Astrocyte (in vitro differentiated cells and primary cell): ENCODE results near the gene KIAA1210. TPM values are rescaled to one million over a fixed set of nuclear protein-coding genes. Genes with fewer than 3 reads are reported as not detected.

Experiments used
- DNase-seq: peaks from one replicate; pipeline ENCODE4 v3.0.0-alpha.2; 2010; ENCODE audit warnings: low read depth
- FAIRE-seq: peaks from 2 replicates; lab custom pipeline; 2011; peaks lifted over from hg19 to GRCh38; lab: Jason Lieb, UNC
- H2AFZ ChIP-seq: 2 replicates; pipeline ENCODE4 v1.6.0; 2012; ENCODE audit warnings: low read depth, low read length, inconsistent platforms
- H3K27ac ChIP-seq: 2 replicates; pipeline ENCODE4 v1.5.1; 2011; ENCODE audit warnings: low read depth, low read length, inconsistent platforms
- H3K27me3 ChIP-seq: 2 replicates; pipeline ENCODE4 v1.6.0; 2011; ENCODE audit warnings: low read length, inconsistent platforms; ENCODE audit not compliant: insufficient read depth
- H3K36me3 ChIP-seq: 2 replicates; pipeline ENCODE4 v1.5.1; 2011; ENCODE audit warnings: low read length, inconsistent platforms; ENCODE audit not compliant: insufficient read depth
- H3K4me1 ChIP-seq: 2 replicates; pipeline ENCODE4 v1.5.1; 2011; ENCODE audit warnings: low read length, inconsistent platforms; ENCODE audit not compliant: insufficient read depth
- H3K4me2 ChIP-seq: 2 replicates; pipeline ENCODE4 v1.6.0; 2012; ENCODE audit warnings: low read length, inconsistent platforms
- H3K4me3 ChIP-seq: 2 replicates; pipeline ENCODE4 v1.5.1; 2011; ENCODE audit warnings: low read depth, mild to moderate bottlenecking, low read length, inconsistent platforms; ENCODE audit not compliant: insufficient read depth
- H3K79me2 ChIP-seq: 2 replicates; pipeline ENCODE4 v1.6.0; 2012; ENCODE audit warnings: mild to moderate bottlenecking, low read length, inconsistent platforms; ENCODE audit not compliant: insufficient read depth
- H3K9ac ChIP-seq: 2 replicates; pipeline ENCODE4 v1.6.0; 2012; ENCODE audit warnings: mild to moderate bottlenecking, low read length, inconsistent platforms
- H3K9me3 ChIP-seq: 2 replicates; pipeline ENCODE4 v1.5.1; 2012; ENCODE audit warnings: low read depth, mild to moderate bottlenecking, low read length, inconsistent platforms; ENCODE audit not compliant: insufficient read depth
- H4K20me1 ChIP-seq: 2 replicates; pipeline ENCODE4 v1.6.0; 2012; ENCODE audit warnings: low read length, inconsistent platforms; ENCODE audit not compliant: insufficient read depth
- H3K27ac Mint-ChIP-seq: one replicate; pipeline ENCODE4 v1.8.0; 2021; ENCODE audit warnings: mild to moderate bottlenecking, mixed read lengths; ENCODE audit not compliant: unreplicated experiment
- H3K27me3 Mint-ChIP-seq: one replicate; pipeline ENCODE4 v1.8.0; 2021; ENCODE audit warnings: low read depth, mixed read lengths; ENCODE audit not compliant: unreplicated experiment
- H3K36me3 Mint-ChIP-seq: one replicate; pipeline ENCODE4 v1.8.0; 2021; ENCODE audit warnings: low read depth, mixed read lengths; ENCODE audit not compliant: unreplicated experiment
- H3K4me1 Mint-ChIP-seq: one replicate; pipeline ENCODE4 v1.8.0; 2021; ENCODE audit warnings: low read depth, mixed read lengths; ENCODE audit not compliant: unreplicated experiment
- H3K4me3 Mint-ChIP-seq: one replicate; pipeline ENCODE4 v1.8.0; 2021; ENCODE audit warnings: mild to moderate bottlenecking, moderate library complexity, mixed read lengths; ENCODE audit not compliant: unreplicated experiment
- H3K9me3 Mint-ChIP-seq: one replicate; pipeline ENCODE4 v1.8.0; 2021; ENCODE audit warnings: mild to moderate bottlenecking, mixed read lengths; ENCODE audit not compliant: unreplicated experiment
- EZH2 ChIP-seq: IDR thresholded peaks from 2 replicates; pipeline ENCODE4 v1.6.1; 2012; ENCODE audit warnings: mild to moderate bottlenecking, low read length, inconsistent platforms; ENCODE audit not compliant: insufficient read depth
- total RNA-seq: library from RNA; stranded (reverse); gene quantifications from 2 replicates; pipeline ENCODE4 v1.2.1, GENCODE V29; 2021
- TF ChIP-seq, protein P1 (sequence below): IDR thresholded peaks from 2 replicates; pipeline ENCODE4 v1.5.1; 2011; ENCODE audit warnings: low read depth, mild to moderate bottlenecking, inconsistent platforms, low read length, moderate library complexity; ENCODE audit not compliant: insufficient read depth

The KIAA1210 gene
- total RNA-seq, 1 donor from 2014 or later = not detected

DNA sequence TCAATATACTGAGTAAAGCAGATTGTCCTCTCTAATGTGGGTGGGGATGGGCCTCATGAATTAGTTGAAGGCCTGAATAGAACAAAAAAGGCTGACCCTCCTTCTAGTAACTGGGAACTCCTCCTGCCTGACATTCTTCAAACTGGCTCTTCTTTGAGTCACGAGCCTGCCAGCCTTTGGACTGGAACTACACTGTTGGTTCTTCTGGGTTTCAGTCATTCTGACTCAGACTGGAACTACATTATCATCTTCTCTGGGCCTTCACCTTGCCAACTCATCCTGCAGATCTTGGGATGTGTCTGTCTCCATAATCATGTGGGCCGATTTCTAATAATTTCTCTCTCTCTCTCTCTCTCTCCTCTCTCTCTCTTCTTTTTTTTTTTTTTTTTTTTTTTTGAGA, 81.7 kb downstream of the KIAA1210 start:
- no peak overlapping the region for H3K4me2 ChIP-seq
- Mint-ChIP-seq H3K36me3 (no peaks in the 10 kb centered on the region), H3K4me3 (no peak overlapping the region), H3K27ac (no peak overlapping the region), H3K4me1 (peaks cover 8% of the 10 kb centered on the region), H3K27me3 (no peaks in the 10 kb centered on the region), H3K9me3 (peaks cover 2% of the 10 kb centered on the region)
- DNase-seq (no peak), FAIRE-seq (no peak)
- H2AFZ ChIP-seq = no peak overlapping the region
- no peaks in the 10 kb centered on the region for H3K79me2 ChIP-seq
- H3K9me3 ChIP-seq = no peaks in the 10 kb centered on the region
- H4K20me1 ChIP-seq = no peaks in the 10 kb centered on the region
- no peaks in the 10 kb centered on the region for H3K27me3 ChIP-seq
- H3K36me3 ChIP-seq = no peaks in the 10 kb centered on the region
- TF ChIP-seq EZH2 = no peak
- TF ChIP-seq, protein P1, sequence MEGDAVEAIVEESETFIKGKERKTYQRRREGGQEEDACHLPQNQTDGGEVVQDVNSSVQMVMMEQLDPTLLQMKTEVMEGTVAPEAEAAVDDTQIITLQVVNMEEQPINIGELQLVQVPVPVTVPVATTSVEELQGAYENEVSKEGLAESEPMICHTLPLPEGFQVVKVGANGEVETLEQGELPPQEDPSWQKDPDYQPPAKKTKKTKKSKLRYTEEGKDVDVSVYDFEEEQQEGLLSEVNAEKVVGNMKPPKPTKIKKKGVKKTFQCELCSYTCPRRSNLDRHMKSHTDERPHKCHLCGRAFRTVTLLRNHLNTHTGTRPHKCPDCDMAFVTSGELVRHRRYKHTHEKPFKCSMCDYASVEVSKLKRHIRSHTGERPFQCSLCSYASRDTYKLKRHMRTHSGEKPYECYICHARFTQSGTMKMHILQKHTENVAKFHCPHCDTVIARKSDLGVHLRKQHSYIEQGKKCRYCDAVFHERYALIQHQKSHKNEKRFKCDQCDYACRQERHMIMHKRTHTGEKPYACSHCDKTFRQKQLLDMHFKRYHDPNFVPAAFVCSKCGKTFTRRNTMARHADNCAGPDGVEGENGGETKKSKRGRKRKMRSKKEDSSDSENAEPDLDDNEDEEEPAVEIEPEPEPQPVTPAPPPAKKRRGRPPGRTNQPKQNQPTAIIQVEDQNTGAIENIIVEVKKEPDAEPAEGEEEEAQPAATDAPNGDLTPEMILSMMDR = no peak
- H3K4me1 ChIP-seq = peaks cover 6% of the 10 kb centered on the region
- H3K9ac ChIP-seq = no peak overlapping the region
- no peak overlapping the region for H3K4me3 ChIP-seq
- no peak overlapping the region for H3K27ac ChIP-seq

DNA sequence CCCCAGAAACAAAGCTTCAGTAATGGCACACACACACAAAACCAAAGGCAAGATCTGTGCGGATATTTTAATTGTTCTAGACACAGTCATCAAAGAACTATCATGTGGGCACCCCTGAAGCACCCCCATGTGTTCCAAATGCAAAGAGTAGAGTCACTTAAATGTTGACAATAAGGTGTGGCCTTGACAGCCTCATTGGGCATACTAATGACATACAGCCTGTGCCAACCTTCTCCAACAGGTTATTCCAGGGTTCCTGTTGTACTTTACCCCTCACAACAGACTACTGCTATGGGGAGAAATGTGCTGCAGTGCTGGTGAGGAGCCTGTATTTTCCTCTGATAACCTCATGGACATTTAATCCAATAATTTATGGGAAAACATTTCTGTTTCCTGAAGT, 84.6 kb downstream of the KIAA1210 start:
- peaks cover 10% of the 10 kb centered on the region for H3K4me1 Mint-ChIP-seq
- H3K36me3 Mint-ChIP-seq = no peaks in the 10 kb centered on the region
- TF ChIP-seq EZH2 = no peak
- TF ChIP-seq, protein P1 = no peak
- DNase-seq (no peak), FAIRE-seq (no peak)
- Histone ChIP-seq H3K4me1 (peaks cover 11% of the 10 kb centered on the region), H3K4me3 (no peak overlapping the region), H3K27me3 (no peaks in the 10 kb centered on the region), H3K79me2 (no peaks in the 10 kb centered on the region), H3K4me2 (no peak overlapping the region), H3K9me3 (no peaks in the 10 kb centered on the region), H3K9ac (no peak overlapping the region), H2AFZ (no peak overlapping the region), H3K36me3 (no peaks in the 10 kb centered on the region), H4K20me1 (no peaks in the 10 kb centered on the region), H3K27ac (no peak overlapping the region)
- no peaks in the 10 kb centered on the region for H3K27me3 Mint-ChIP-seq
- H3K9me3 Mint-ChIP-seq = no peaks in the 10 kb centered on the region
- no peak overlapping the region for H3K4me3 Mint-ChIP-seq
- H3K27ac Mint-ChIP-seq = no peak overlapping the region

DNA sequence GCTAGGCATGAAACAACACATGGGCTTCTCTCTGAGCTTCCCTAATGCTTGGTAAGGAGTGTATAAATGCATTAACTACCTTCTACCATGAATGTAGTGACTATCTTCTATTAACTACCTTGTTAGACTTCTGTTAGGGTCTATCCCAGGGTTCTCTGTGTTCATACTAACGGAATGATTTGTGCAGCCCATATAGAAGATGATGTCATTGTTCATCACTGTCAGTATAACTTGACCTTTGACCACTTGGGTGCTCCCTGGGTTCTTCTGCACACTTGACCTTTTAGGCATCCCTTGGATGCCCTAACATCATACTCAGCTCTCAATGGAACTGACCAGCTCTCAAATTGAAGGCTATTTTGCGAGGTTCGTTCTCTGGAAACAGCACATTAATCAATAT, 85.6 kb downstream of the KIAA1210 start:
- no peaks in the 10 kb centered on the region for H3K36me3 Mint-ChIP-seq
- H3K27ac Mint-ChIP-seq = no peak overlapping the region
- Histone ChIP-seq H3K27me3 (no peaks in the 10 kb centered on the region), H3K4me3 (no peak overlapping the region), H3K4me2 (no peak overlapping the region), H4K20me1 (no peaks in the 10 kb centered on the region), H3K27ac (no peak overlapping the region), H3K9ac (no peak overlapping the region), H3K79me2 (no peaks in the 10 kb centered on the region), H2AFZ (no peak overlapping the region), H3K36me3 (no peaks in the 10 kb centered on the region), H3K4me1 (peaks cover 11% of the 10 kb centered on the region), H3K9me3 (no peaks in the 10 kb centered on the region)
- H3K4me3 Mint-ChIP-seq = no peak overlapping the region
- FAIRE-seq (no peak), DNase-seq (no peak)
- H3K4me1 Mint-ChIP-seq = peaks cover 10% of the 10 kb centered on the region
- no peak for TF ChIP-seq EZH2
- TF ChIP-seq, protein P1 = no peak
- no peaks in the 10 kb centered on the region for H3K27me3 Mint-ChIP-seq
- H3K9me3 Mint-ChIP-seq = no peaks in the 10 kb centered on the region
